Testis (tissue), 3 donors: ENCODE data around the gene SLC7A5. TPM values are rescaled to one million over a fixed set of nuclear protein-coding genes. Genes with fewer than 3 reads are reported as not detected.

Source experiments
- DNase-seq: peaks from one replicate; pipeline ENCODE4 v3.0.0-alpha.2; 2019
- H3K27ac ChIP-seq, 2 donors: fragments of 200-600 bp; sonication (generic); one replicate each; pipeline ENCODE4 v1.5.1; 2019
- H3K27me3 ChIP-seq: fragments of 200-600 bp; sonication (generic); one replicate; pipeline ENCODE4 v1.5.1; 2019
- H3K36me3 ChIP-seq: fragments of 200-600 bp; sonication (generic); one replicate; pipeline ENCODE4 v1.5.1; 2017; ENCODE audit warnings: low read depth; ENCODE audit errors: missing control alignments
- H3K4me1 ChIP-seq: fragments of 200-600 bp; sonication (generic); one replicate; pipeline ENCODE4 v1.5.1; 2019
- H3K4me3 ChIP-seq, 2 donors: fragments of 200-600 bp; sonication (generic); one replicate each; pipeline ENCODE4 v1.5.1; 2017 to 2019
- H3K9me3 ChIP-seq: fragments of 200-600 bp; sonication (generic); one replicate; pipeline ENCODE4 v1.5.1; 2017
- CTCF ChIP-seq, 3 experiments: fragments of 450-650 bp in 2 of 3; fragments of 200-600 bp in 1 of 3; sonication (generic) in 1 of 3; IDR thresholded peaks; one replicate each; pipeline ENCODE4 v1.5.1; 2016 to 2019; ENCODE audit warnings: antibody characterized with exemption in 3 of 3, mild to moderate bottlenecking in 2 of 3, moderate library complexity in 1 of 3
- POLR2A ChIP-seq: fragments of 450-650 bp; IDR thresholded peaks from one replicate; pipeline ENCODE4 v1.6.1; 2017; ENCODE audit warnings: antibody characterized with exemption, mild to moderate bottlenecking, moderate library complexity
- WGBS, 2 donors: methylation state at CpG; one replicate each; pipeline ENCODE4 v1.1.5; 2018; 5-methylcytosine and 5-hydroxymethylcytosine counted together
- intact Hi-C: fragments of 100-400 bp; cut with DNase I; formaldehyde crosslinking; loops from one replicate; pipeline ENCODE4 v1.15.1; 2023; ENCODE audit warnings: low total_unique reads
- polyA plus RNA-seq: library from polyadenylated mRNA; stranded (reverse); fragments of 350-450 nt; fragmentation: Illumina TruSeq; extraction: RNeasy Lipid Tissue Mini Kit (QIAGEN cat#74804); gene quantifications from one replicate; pipeline ENCODE4 v1.2.3, GENCODE V29; 2014; ENCODE audit warnings: low read depth, low replicate concordance; ENCODE audit not compliant: insufficient read depth
- total RNA-seq, 2 donors: library from RNA; depleted of rRNA; stranded (reverse); fragments of >200 nt; gene quantifications; one replicate each; pipeline ENCODE4 v1.2.3, GENCODE V29; 2016

Gene SLC7A5
- total and polyA plus RNA-seq, 3 donors from 2014 or later = 179 to 290 (median 263) TPM

- no peak for TF ChIP-seq POLR2A
- no peak for TF ChIP-seq CTCF (IDR thresholded peaks at IDR 0.05)
- no peaks in the 10 kb centered on the region for H3K36me3 ChIP-seq
- no peaks in the 10 kb centered on the region for H3K9me3 ChIP-seq
- intact Hi-C loops = no loop called here
- H3K27ac ChIP-seq = no peak overlapping the region
- no peaks in the 10 kb centered on the region for H3K27me3 ChIP-seq
- no peak for DNase-seq
- H3K4me3 ChIP-seq = no peak overlapping the region
- 92 to 95% methylated on average over 18 to 34 of the region's 34 CpGs for WGBS, 2 donors
- peaks cover 14% of the 10 kb centered on the region for H3K4me1 ChIP-seq
Observed at GRCh38 chr16:87832741-87833502, 36.4 kb downstream of the SLC7A5 start.

- DNase-seq = no peak
- Histone ChIP-seq H3K36me3 (no peaks in the 10 kb centered on the region), H3K27me3 (no peaks in the 10 kb centered on the region), H3K27ac (no peak overlapping the region), H3K4me3 (no peak overlapping the region), H3K9me3 (no peaks in the 10 kb centered on the region), H3K4me1 (peaks cover 14% of the 10 kb centered on the region)
- TF ChIP-seq CTCF (IDR thresholded peaks at IDR 0.05) (no peak), POLR2A (no peak)
- 88 to 89% methylated on average over 5 to 6 of the region's 6 CpGs for WGBS, 2 donors
- intact Hi-C loops = no loop called here
Observed at GRCh38 chr16:87832137-87832527, 37.2 kb downstream of the SLC7A5 start.

GRCh38 chr16:87831421-87832136 is 37.7 kb downstream of the SLC7A5 start:
- H3K9me3 ChIP-seq = no peaks in the 10 kb centered on the region
- DNase-seq = no peak
- H3K36me3 ChIP-seq = no peaks in the 10 kb centered on the region
- no peaks in the 10 kb centered on the region for H3K27me3 ChIP-seq
- WGBS, 2 donors = 90 to 97% methylated on average over 29 to 31 of the region's 31 CpGs
- TF ChIP-seq POLR2A (no peak), CTCF (IDR thresholded peaks at IDR 0.05) (no peak)
- peaks cover 14% of the 10 kb centered on the region for H3K4me1 ChIP-seq
- H3K4me3 ChIP-seq = no peak overlapping the region
- intact Hi-C loops = no loop called here
- no peak overlapping the region for H3K27ac ChIP-seq

DNA sequence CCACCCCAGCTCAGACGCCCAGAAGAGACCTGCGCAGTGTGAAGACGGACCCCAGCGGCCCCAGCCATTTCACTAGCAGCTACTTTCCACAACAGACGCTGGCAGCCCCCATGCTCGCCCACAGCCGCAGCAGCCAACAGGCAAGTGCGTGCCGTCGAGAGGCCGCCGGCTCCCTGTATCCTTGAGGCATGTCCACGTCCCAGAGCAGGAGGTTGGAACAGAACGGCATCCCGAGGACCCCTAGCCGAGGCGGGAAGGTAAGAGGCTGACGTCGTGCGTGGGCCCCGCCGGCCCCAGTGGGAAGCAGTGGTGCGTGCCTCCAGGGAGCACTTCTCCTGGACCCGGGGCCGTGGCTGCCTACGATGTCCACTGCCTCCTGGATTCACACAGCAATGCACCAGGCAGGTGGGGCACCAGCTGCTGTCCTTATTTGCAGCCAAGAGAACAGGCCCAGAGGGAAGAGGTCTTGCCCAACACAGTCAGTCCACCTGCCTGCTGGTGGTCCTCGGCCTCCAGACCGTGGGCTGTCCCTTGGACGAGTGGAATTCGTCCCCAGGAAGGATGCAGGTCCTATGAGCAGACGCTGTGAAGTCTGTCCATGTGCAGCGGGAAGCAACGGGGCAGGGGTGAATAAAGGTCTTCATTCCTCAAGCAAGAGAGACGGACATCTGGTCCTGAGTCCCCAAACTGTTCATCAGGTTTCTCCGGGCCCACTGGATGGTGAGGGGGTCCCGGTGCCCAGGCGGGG is 38.5 kb downstream of the SLC7A5 start:
- Histone ChIP-seq H3K4me3 (no peak overlapping the region), H3K36me3 (no peaks in the 10 kb centered on the region), H3K4me1 (peaks cover 8% of the 10 kb centered on the region), H3K27me3 (no peaks in the 10 kb centered on the region), H3K9me3 (no peaks in the 10 kb centered on the region), H3K27ac (no peak overlapping the region)
- TF ChIP-seq CTCF (IDR thresholded peaks at IDR 0.05) (no peak), POLR2A (no peak)
- 90 to 91% methylated on average over 19 to 36 of the region's 37 CpGs for WGBS, 2 donors
- intact Hi-C loops = no loop called here
- no peak for DNase-seq
